Upper lobe of left lung (tissue), 4 donors: ENCODE data around the gene CEP250.

Experiments used
- CTCF ChIP-seq, 6 experiments: fragments of 450-650 bp in 4 of 6; fragments of 200-600 bp in 2 of 6; sonication (generic) in 2 of 6; IDR thresholded peaks; one replicate each; pipeline ENCODE4 v1.5.1; 2016 to 2019; ENCODE audit warnings: antibody characterized with exemption in 6 of 6
- EP300 ChIP-seq, 4 donors: sonication (generic); formaldehyde crosslinking; IDR thresholded peaks; one replicate each; pipeline ENCODE4 v1.5.1; 2017; ENCODE audit warnings: antibody characterized with exemption in 4 of 4, control low read depth in 2 of 4
- POLR2A ChIP-seq, 4 donors: fragments of 450-650 bp; IDR thresholded peaks; one replicate each; pipeline ENCODE4 v1.5.1; 2016 to 2017; ENCODE audit warnings: antibody characterized with exemption in 4 of 4, mild to moderate bottlenecking in 2 of 4

- TF ChIP-seq CTCF (IDR thresholded peaks at IDR 0.05), result no peak
- no peak for TF ChIP-seq EP300 (IDR thresholded peaks at IDR 0.05)
- no peak for TF ChIP-seq POLR2A (IDR thresholded peaks at IDR 0.05)
Observed at GRCh38 chr20:35546127-35546526, 90.7 kb downstream of the CEP250 start.
